Measurements from ENCODE around the gene SLA2. TPM values are rescaled to one million over a fixed set of nuclear protein-coding genes. Genes with fewer than 3 reads are reported as not detected.

SLA2 gene
- total RNA-seq, 2 experiments from 2014 or later, result 19.9 to 21.3 TPM

- H3K27me3 Mint-ChIP-seq, result no peaks in the 10 kb centered on the region
- TF ChIP-seq CTCF (IDR thresholded peaks at IDR 0.05), result no peak
- CTCF ChIA-PET, result no interaction called here
- H3K4me3 Mint-ChIP-seq, result no peak overlapping the region
- H3K4me3 ChIP-seq (ENCODE audit: low read length), result no peak overlapping the region
- DNase-seq, result no peak
- peaks cover 28% of the 10 kb centered on the region for H3K4me1 Mint-ChIP-seq (ENCODE audit: low read depth)
- H3K9me3 Mint-ChIP-seq, result no peaks in the 10 kb centered on the region
- peaks cover 57% of the 10 kb centered on the region for H3K36me3 ChIP-seq (ENCODE audit: insufficient read depth, low read length)
- H3K36me3 Mint-ChIP-seq (ENCODE audit: low read depth), result peaks cover 65% of the 10 kb centered on the region
- H3K27me3 ChIP-seq (ENCODE audit: control insufficient read depth in 1 of 2, insufficient read depth in 2 of 2, low read length in 2 of 2), result no peaks in the 10 kb centered on the region
- POLR2A ChIA-PET, result interaction anchor here (0.6 kb wide), 1 partner anchor 11 kb away, joined by 3 read pairs; no protein-coding TSS in a partner anchor
- H3K27ac Mint-ChIP-seq, result peak overlapping the region; percentile 77
- peak overlapping the region in 1 of 2 donors; percentile 38 for H3K27ac ChIP-seq (ENCODE audit: low read depth in 1 of 2, low read length in 2 of 2)
- H3K9me3 ChIP-seq (ENCODE audit: control insufficient read depth in 1 of 2, insufficient read depth in 1 of 2, low read length in 2 of 2), result no peaks in the 10 kb centered on the region
- ATAC-seq (ENCODE audit: poor library complexity), result no peak
- intact Hi-C loops (cut with DNase I, micrococcal nuclease), result no loop called here
- H3K4me1 ChIP-seq (ENCODE audit: insufficient read depth, low read length), result peaks cover 21% of the 10 kb centered on the region
Observed at GRCh38 chr20:36582821-36583220, 63.2 kb downstream of the SLA2 start.

- Mint-ChIP-seq H3K4me3 (peak overlapping the region; percentile 17), H3K27me3 (no peaks in the 10 kb centered on the region), H3K36me3 (ENCODE audit: low read depth) (peaks cover 60% of the 10 kb centered on the region), H3K27ac (peak overlapping the region; percentile 77), H3K9me3 (no peaks in the 10 kb centered on the region), H3K4me1 (ENCODE audit: low read depth) (peaks cover 23% of the 10 kb centered on the region)
- ATAC-seq (ENCODE audit: poor library complexity) (peak; percentile 84), DNase-seq (peak in 3 of 14 experiments; percentile 26 to 56 (median 36))
- no peak for TF ChIP-seq CTCF (IDR thresholded peaks at IDR 0.05)
- Histone ChIP-seq H3K4me1 (ENCODE audit: insufficient read depth, low read length) (peaks cover 18% of the 10 kb centered on the region), H3K36me3 (ENCODE audit: insufficient read depth, low read length) (peaks cover 56% of the 10 kb centered on the region), H3K27ac (ENCODE audit: low read depth in 1 of 2, low read length in 2 of 2) (peak overlapping the region in 1 of 2 donors; percentile 38), H3K27me3 (ENCODE audit: control insufficient read depth in 1 of 2, insufficient read depth in 2 of 2, low read length in 2 of 2) (no peaks in the 10 kb centered on the region), H3K9me3 (ENCODE audit: control insufficient read depth in 1 of 2, insufficient read depth in 1 of 2, low read length in 2 of 2) (no peaks in the 10 kb centered on the region), H3K4me3 (ENCODE audit: low read length) (no peak overlapping the region)
- intact Hi-C loops (cut with DNase I, micrococcal nuclease), result no loop called here
- ChIA-PET CTCF (no interaction called here), POLR2A (interaction anchor here (0.6 kb wide), 1 partner anchor 10 kb away, joined by 3 read pairs; no protein-coding TSS in a partner anchor)
Observed at GRCh38 chr20:36582322-36582721, 63.7 kb downstream of the SLA2 start.

GRCh38 chr20:36579996-36580545, 65.9 kb downstream of the SLA2 start:
- H3K36me3 Mint-ChIP-seq (ENCODE audit: low read depth), result peaks cover 59% of the 10 kb centered on the region
- Histone ChIP-seq H3K27me3 (ENCODE audit: control insufficient read depth in 1 of 2, insufficient read depth in 2 of 2, low read length in 2 of 2) (no peaks in the 10 kb centered on the region), H3K27ac (ENCODE audit: low read depth in 1 of 2, low read length in 2 of 2) (peak overlapping the region in 1 of 2 donors; percentile 7), H3K4me3 (ENCODE audit: low read length) (no peak overlapping the region), H3K9me3 (ENCODE audit: control insufficient read depth in 1 of 2, insufficient read depth in 1 of 2, low read length in 2 of 2) (no peaks in the 10 kb centered on the region), H3K4me1 (ENCODE audit: insufficient read depth, low read length) (peaks cover 29% of the 10 kb centered on the region), H3K36me3 (ENCODE audit: insufficient read depth, low read length) (peaks cover 43% of the 10 kb centered on the region)
- no peak for TF ChIP-seq CTCF (IDR thresholded peaks at IDR 0.05)
- no peaks in the 10 kb centered on the region for H3K27me3 Mint-ChIP-seq
- no peak for DNase-seq
- ATAC-seq (ENCODE audit: poor library complexity), result no peak
- intact Hi-C loops (cut with DNase I, micrococcal nuclease), result no loop called here
- H3K9me3 Mint-ChIP-seq, result no peaks in the 10 kb centered on the region
- H3K4me3 Mint-ChIP-seq, result peak overlapping the region; percentile 50
- ChIA-PET POLR2A (interaction anchor here (1.5 kb wide), 1 partner anchor 16 kb away, joined by 3 read pairs; no protein-coding TSS in a partner anchor), CTCF (interaction anchor here (1.2 kb wide), 1 partner anchor 25 kb away, joined by 4 read pairs; the partner anchor contains the start of gene RAB5IF)
- H3K4me1 Mint-ChIP-seq (ENCODE audit: low read depth), result peaks cover 34% of the 10 kb centered on the region
- peak overlapping the region; percentile 63 for H3K27ac Mint-ChIP-seq
